ENCODE results near the gene ANKFY1.

The ANKFY1 gene

GRCh38 chr17:4178651-4179050 is 85.1 kb downstream of the ANKFY1 start:
- no peak for DNase-seq (ENCODE audit: low read depth in 3 of 3)

GRCh38 chr17:4177806-4178205 is 86.0 kb downstream of the ANKFY1 start:
- peak in 1 of 3 experiments; percentile 9 for DNase-seq (ENCODE audit: low read depth in 3 of 3)

- peak in 1 of 3 experiments; percentile 16 for DNase-seq (ENCODE audit: low read depth in 3 of 3)
Observed at GRCh38 chr17:4176808-4177472, 86.8 kb downstream of the ANKFY1 start.

- DNase-seq (ENCODE audit: low read depth in 3 of 3) = peak in 2 of 3 experiments; percentile 6 to 27
Observed at GRCh38 chr17:4175921-4176807, 87.6 kb downstream of the ANKFY1 start.

- DNase-seq (ENCODE audit: low read depth in 3 of 3) = no peak
Observed at GRCh38 chr17:4174556-4174955, 89.2 kb downstream of the ANKFY1 start.

GRCh38 chr17:4173781-4174180 is 90.0 kb downstream of the ANKFY1 start:
- DNase-seq (ENCODE audit: low read depth in 3 of 3) = no peak

- no peak for DNase-seq (ENCODE audit: low read depth in 3 of 3)
Observed at GRCh38 chr17:4172356-4172755, 91.4 kb downstream of the ANKFY1 start.

- DNase-seq (ENCODE audit: low read depth in 3 of 3) = no peak
Observed at GRCh38 chr17:4170639-4171280, 93.0 kb downstream of the ANKFY1 start.

GRCh38 chr17:4167786-4168185 is 96.0 kb downstream of the ANKFY1 start:
- DNase-seq (ENCODE audit: low read depth in 3 of 3) = no peak

GRCh38 chr17:4166419-4166818 is 97.4 kb downstream of the ANKFY1 start:
- no peak for DNase-seq (ENCODE audit: low read depth in 3 of 3)

- DNase-seq (ENCODE audit: low read depth in 3 of 3) = no peak
Observed at GRCh38 chr17:4165301-4166010, 98.3 kb downstream of the ANKFY1 start.

- no peak for DNase-seq (ENCODE audit: low read depth in 3 of 3)
Observed at GRCh38 chr17:4163951-4164350, 99.8 kb downstream of the ANKFY1 start.

GRCh38 chr17:4162775-4163466 is 100.9 kb downstream of the ANKFY1 start:
- DNase-seq (ENCODE audit: low read depth in 3 of 3) = no peak

GRCh38 chr17:4162321-4162720 is 101.5 kb downstream of the ANKFY1 start:
- no peak for DNase-seq (ENCODE audit: low read depth in 3 of 3)

GRCh38 chr17:4161967-4162305 is 101.8 kb downstream of the ANKFY1 start:
- DNase-seq (ENCODE audit: low read depth in 3 of 3) = no peak

- no peak for DNase-seq (ENCODE audit: low read depth in 3 of 3)
Observed at GRCh38 chr17:4161192-4161966, 102.4 kb downstream of the ANKFY1 start.

- no peak for DNase-seq (ENCODE audit: low read depth in 3 of 3)
Observed at GRCh38 chr17:4160294-4160859, 103.4 kb downstream of the ANKFY1 start.

- no peak for DNase-seq (ENCODE audit: low read depth in 3 of 3)
Observed at GRCh38 chr17:4159761-4160160, 104.0 kb downstream of the ANKFY1 start.

- no peak for DNase-seq (ENCODE audit: low read depth in 3 of 3)
Observed at GRCh38 chr17:4157618-4158333, 106.0 kb downstream of the ANKFY1 start.
